RKO (cell line): ENCODE data around the gene ASXL2.
A peak's percentile ranks its signal among the peaks of the same experiment; 100 is the strongest.
"Not testable (repeated sequence)": the region's sequence is repeated elsewhere in the genome, so short reads cannot be mapped to it uniquely, and the experiment has no call there.

ENCODE experiments used
- DNase-seq: peaks from one replicate; pipeline ENCODE4 v3.0.0-alpha.2; 2016; ENCODE audit warnings: low spot score

The ASXL2 gene

DNA sequence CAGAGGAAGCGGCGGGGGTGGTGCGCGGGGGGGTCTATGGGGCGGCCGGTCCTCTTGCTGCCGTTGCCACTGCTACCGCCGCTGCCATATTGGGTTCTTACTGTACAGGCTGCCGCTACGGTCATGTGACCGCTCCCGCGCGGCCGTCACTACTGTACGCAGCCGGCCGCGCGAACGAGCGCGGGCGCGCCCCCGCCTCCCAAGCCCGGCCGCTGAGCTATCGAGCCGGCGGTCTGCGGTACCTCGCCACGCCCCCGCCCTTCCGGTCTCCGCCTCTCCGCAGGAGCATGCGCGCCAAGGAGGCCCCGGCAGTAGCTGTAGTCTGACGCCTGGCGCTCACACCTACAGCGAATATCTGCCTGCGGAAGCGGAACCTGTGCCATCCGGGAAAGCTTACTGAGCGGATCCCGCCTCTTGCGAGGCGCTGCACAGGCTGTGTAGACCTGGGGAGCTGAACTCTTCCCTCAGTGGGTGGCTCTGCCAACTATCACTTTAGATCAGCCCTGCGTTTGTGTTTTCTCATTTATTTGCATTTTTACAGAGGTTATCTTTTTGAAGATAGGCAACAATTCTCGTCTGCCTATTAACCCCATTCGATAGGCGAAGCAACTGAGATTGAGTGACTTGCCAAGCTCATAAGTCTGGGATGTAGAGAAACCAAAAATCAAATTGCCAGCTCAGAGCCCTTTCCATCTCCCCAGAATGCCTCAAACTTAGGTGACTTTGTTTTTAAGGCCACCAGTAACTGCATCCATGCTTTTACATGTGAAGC is at the start of gene ASXL2:
Gene ASXL2, minus strand, starts transcription at position 127 of the 772 bp plus-strand sequence. CDS start 265 bp downstream, outside the sequence.
- DNase-seq, result peak; percentile 98

DNA sequence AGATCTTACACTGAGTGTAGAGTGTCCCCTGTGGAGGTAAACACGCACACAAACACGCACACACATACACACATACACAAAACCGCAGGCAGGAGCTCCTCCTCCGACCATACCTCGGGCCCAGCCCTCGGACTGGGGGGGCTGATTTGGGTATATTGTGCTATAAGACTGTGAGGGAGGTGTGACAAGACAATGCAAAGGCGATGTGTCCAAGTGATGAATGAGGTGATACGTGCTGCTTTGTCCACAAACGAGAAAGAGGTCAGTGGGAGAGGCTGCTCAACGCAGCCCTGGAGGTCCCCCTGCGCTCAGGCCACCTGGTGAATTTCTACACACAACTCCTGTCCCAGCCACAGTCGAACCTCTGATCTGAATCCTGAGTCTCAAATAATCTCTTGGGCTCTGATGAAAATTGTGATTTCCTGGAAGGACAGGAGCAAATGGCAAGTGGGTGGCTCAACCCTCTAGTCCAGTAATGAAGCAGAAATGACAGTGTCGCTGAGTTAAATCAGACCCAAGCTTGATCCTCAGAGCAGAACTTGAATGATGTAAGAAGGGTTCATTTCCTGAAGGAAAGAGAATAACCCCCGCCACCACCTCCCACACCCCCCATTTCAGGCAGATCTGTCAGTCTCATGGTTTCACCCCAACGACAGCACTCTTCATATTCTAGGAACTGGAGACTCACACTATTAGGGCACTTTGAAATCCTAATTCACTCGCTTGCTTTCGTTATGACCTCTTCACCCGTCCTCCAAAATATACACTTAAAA is 48.9 kb upstream of the ASXL2 start:
- no peak for DNase-seq

DNA sequence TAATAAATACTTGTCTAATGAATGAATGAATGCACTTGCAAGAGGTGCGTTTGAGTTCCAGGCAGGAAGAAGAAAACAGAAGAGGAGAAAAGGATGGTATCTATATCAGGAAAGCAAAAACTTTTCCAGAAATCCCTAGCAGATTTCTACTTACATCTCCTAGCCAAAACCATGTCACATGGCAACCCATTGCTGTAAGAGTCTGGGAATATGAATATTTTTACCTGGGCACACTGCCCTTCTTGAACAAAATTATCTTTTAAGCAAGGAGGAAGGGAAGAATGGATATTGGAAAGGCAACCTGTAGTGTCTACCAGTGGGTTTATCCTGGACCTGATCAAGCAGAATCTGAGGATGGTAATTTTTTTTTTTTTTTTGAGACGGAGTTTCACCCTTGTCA is 44.2 kb upstream of the ASXL2 start:
- no peak for DNase-seq

- DNase-seq, result no peak
Measured at GRCh38 chr2:25920786-25921415, 42.6 kb upstream of the ASXL2 start.

DNA sequence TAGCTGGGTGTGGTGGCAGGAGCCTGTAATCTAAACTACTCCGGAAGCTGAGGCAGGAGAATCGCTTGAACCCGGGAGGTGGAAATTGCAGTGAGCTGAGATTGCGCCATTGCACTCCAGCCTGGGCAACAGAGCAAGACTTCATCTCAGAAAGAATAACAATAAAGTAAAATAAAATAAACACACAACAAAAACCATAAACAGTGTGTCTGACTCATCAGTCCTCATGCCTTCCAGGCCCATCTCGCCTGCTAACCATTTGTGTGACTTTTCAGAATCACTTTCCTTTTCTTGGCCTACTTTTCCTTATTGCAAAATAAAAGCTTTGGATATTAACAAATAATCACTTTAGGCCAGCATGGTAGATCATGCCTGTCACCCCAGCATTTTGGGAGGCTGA is 42.0 kb upstream of the ASXL2 start:
- DNase-seq, result no peak

- DNase-seq, result no peak
Measured at GRCh38 chr2:25917832-25918231, 39.5 kb upstream of the ASXL2 start.

DNA sequence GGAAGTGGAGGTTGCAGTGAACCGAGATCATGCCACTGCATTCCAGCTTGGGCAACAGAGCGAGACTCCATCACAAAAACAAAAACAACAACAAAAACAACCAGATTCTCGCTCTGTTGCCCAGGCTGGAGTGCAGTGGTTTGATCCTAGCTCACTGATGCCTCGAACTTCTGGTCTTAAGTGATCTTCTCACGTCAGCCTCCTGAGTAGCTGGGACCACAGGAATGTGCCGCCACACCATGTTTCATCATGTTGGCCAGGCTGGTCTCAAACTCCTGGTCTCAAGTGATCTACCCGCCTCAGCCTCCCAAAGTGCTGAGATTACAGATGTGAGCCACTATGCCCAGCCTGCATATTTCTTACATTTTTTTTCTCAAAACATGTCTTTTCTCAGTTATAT is 39.1 kb upstream of the ASXL2 start:
- not testable (repeated sequence) for DNase-seq

GRCh38 chr2:25915944-25916772 is 37.9 kb upstream of the ASXL2 start:
- DNase-seq, result not testable (repeated sequence)

- DNase-seq, result not testable (repeated sequence)
Measured at GRCh38 chr2:25915411-25915810, 37.1 kb upstream of the ASXL2 start.

DNA sequence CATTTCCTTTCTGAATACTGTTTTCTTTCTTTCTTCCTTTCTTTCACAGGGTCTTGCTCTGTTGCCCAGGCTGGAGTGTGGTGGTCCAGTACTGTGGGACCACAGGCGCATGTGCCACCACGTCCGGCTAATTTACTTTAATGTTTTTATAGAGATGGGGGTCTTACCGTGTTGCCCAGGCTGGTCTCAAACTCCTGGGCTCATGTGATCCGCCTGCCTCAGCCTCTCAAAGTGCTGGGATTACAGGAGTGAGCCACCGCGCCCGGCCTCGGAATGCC is 35.3 kb upstream of the ASXL2 start:
- DNase-seq, result not testable (repeated sequence)

DNA sequence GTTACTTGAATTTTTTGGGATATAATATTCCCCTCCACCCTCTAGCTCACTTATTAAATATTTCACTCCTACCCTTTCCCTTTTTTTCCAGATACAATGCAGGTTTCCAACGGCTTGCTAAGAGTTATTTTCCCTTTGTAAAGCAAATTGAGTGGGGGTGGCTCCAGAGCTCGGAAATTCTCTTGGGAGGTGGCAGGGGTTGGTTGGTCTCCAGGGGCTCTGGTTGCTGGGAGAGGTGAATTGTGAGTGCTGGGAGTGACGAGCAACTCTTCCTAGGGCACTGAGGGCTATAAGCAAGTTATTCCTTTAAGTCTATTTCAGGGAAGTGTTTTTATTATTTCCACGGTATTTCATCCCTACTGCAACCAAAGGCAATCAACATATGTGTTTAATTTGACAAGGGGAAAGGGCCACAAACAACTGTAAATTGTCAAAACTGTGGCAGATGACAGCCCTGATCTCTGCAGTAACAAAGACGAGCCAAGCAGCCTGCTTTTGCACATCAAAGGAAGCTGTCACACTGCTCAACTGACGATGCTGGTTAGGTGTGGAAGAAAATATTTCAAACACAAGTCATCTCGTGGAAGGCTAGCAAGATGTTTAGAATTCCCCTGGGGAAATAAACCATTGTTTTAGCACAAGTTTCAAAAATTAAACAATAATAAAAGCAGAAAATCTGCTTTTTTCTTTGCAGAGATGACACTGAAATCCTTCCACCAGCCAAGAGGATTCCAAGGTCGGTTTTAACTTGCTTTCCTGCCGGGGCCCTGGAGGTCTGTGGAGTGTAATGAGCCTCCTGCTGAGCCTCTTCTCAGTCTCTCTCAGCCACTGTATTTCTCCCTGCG is 34.8 kb upstream of the ASXL2 start:
- no peak for DNase-seq

DNA sequence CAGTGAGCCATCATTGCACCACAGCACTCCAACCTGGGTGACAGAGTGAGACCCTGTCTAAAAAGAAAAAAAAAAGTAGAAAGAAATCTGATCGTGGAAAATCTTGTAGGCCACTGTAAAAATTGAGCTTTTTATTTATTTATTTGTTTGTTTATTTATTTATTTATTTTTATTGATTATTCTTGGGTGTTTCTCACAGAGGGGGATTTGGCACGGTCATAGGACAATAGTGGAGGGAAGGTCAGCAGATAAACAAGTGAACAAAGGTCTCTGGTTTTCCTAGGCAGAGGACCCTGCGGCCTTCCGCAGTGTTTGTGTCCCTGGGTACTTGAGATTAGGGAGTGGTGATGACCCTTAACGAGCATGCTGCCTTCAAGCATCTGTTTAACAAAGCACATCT is 31.3 kb upstream of the ASXL2 start:
- not testable (repeated sequence) for DNase-seq

DNA sequence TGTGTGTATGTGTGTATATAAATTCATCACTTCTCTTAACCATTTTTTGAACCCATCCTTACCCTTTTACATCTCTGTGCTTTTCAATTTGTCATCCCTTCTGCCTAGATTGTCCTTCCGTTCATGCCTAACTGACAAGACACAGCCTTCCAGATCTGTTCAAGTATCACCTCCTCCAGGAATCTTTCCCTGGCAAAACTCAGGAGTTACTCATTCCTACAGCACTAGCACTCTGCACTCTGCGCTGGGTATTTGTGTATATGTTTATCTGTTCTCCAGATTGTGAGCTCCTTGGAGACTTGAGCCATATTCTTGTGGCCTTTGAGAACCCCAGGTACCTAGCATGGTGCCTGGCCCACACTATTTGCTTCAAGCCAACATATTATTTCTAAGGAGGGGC is 26.8 kb upstream of the ASXL2 start:
- no peak for DNase-seq

- DNase-seq, result peak; percentile 20
Measured at GRCh38 chr2:25903216-25903776, 25.0 kb upstream of the ASXL2 start.

GRCh38 chr2:25899404-25899970 is 21.2 kb upstream of the ASXL2 start:
- DNase-seq, result no peak

- no peak for DNase-seq
Measured at GRCh38 chr2:25897506-25897905, 19.2 kb upstream of the ASXL2 start.

GRCh38 chr2:25896308-25896707 is 18.0 kb upstream of the ASXL2 start:
- not testable (repeated sequence) for DNase-seq

DNA sequence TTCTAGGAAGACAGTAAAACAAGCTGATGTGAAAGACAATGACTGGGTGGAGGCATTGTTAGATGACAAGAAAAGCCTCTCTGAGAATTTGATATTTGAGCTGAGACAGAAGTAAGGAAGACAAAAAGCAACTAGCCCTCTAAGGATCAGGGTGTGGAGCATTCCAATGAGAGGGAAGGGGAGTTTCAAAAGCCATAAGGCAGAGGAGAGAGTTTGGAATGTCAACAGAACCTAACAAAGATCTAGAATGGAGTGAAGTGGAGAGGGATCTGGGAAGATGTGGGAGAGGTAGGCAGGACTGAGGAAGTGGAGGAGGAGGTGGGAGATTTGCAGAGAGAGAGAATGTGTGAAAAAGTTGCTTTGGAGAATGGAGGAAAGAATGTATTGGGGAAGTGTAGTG is 17.3 kb upstream of the ASXL2 start:
- DNase-seq, result no peak

GRCh38 chr2:25895018-25895417 is 16.7 kb upstream of the ASXL2 start:
- no peak for DNase-seq

- DNase-seq, result no peak
Measured at GRCh38 chr2:25894135-25894830, 16.0 kb upstream of the ASXL2 start.
